Effector memory CD4-positive, alpha-beta T cell (primary cell): ENCODE measurements around the gene AMBRA1.

Experiments used
- DNase-seq, 3 donors: peaks; one replicate each; pipeline ENCODE4 v3.0.0-alpha.2; 2020
- H3K27ac ChIP-seq: 2 replicates; pipeline ENCODE4 v1.7.0; 2013; ENCODE audit warnings: mild to moderate bottlenecking, low read length, moderate library complexity; ENCODE audit not compliant: insufficient read depth, poor library complexity, severe bottlenecking
- H3K27me3 ChIP-seq: replicated peaks from 2 replicates; pipeline ENCODE4 v1.7.0; 2013; ENCODE audit warnings: mild to moderate bottlenecking, low read length; ENCODE audit not compliant: insufficient read depth, control insufficient read depth, poor library complexity, severe bottlenecking
- H3K36me3 ChIP-seq: 2 replicates; pipeline ENCODE4 v1.7.0; 2013; ENCODE audit warnings: mild to moderate bottlenecking, low read length, moderate library complexity; ENCODE audit not compliant: control insufficient read depth, insufficient read depth
- H3K4me1 ChIP-seq: 2 replicates; pipeline ENCODE4 v1.7.0; 2013; ENCODE audit warnings: low read length, mild to moderate bottlenecking; ENCODE audit not compliant: control insufficient read depth, insufficient read depth, poor library complexity, severe bottlenecking
- H3K4me3 ChIP-seq: 2 replicates; pipeline ENCODE4 v1.7.0; 2013; ENCODE audit warnings: low read length, low read depth, mild to moderate bottlenecking; ENCODE audit not compliant: insufficient read depth, poor library complexity, severe bottlenecking
- H3K9me3 ChIP-seq: 2 replicates; pipeline ENCODE4 v1.7.0; 2013; ENCODE audit warnings: mild to moderate bottlenecking, low read length, moderate library complexity; ENCODE audit not compliant: control insufficient read depth

The AMBRA1 gene

GRCh38 chr11:46414466-46414796 lies 179.4 kb downstream of the AMBRA1 start:
- Histone ChIP-seq H3K27ac (no peak overlapping the region), H3K27me3 (no peaks in the 10 kb centered on the region), H3K36me3 (peaks cover 62% of the 10 kb centered on the region), H3K9me3 (no peaks in the 10 kb centered on the region), H3K4me1 (no peaks in the 10 kb centered on the region), H3K4me3 (no peak overlapping the region)
- no peak for DNase-seq

DNA sequence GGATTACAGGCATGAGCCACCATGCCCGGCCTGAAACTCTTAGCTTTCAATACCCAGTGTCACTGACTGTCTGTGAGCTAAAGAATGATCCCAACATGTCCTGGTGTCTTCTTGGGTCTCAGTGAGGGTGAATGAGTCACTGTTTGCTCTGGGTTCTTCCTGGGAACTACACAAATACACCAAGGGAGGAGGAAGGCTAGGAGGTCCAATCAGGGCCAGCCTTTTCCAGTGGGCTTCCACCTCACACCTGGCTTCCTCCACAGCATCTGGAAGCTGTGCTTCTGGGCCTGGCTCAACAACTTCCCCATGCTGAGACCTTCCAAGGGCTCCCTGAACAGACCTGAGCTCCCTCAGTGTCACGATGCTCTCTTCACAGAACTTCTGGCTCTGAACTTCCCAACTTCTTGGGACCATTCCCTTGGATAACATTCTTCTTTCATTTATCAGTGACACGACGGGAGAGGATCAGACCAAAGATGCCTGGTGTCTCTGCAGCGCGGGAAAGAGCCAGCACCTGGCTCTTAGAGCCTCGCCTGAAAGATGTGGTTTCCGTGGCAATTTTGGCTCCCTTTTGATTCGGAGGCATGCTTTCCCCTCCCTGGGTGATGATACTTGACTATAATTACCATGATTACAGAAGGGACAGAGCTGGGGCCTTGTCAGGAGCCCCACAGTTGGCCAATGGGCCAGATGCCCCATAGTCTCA lies 179.9 kb downstream of the AMBRA1 start:
- H3K36me3 ChIP-seq = peaks cover 61% of the 10 kb centered on the region
- no peaks in the 10 kb centered on the region for H3K4me1 ChIP-seq
- H3K4me3 ChIP-seq = no peak overlapping the region
- DNase-seq = no peak
- H3K27ac ChIP-seq = no peak overlapping the region
- H3K27me3 ChIP-seq = no peaks in the 10 kb centered on the region
- H3K9me3 ChIP-seq = no peaks in the 10 kb centered on the region

DNA sequence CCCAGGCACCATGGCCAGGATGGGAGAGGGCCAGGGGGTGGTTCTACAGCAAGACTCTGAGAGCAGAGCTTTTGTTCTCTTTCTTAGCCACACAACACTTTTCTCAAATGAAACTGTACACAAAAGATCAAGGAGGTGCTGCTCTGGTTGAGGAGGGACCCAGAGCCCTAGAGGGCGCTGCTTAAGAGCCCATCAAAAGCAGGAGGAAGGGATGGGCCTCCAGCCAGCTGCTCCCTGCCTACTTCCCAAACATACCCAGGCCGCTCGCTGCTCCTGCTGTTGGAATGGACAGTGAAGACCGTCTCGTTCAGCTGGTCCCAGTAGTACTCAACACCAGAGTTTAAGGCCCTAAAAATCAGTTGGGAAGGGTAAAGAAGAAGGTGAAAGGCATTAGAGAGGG lies 183.8 kb downstream of the AMBRA1 start:
- DNase-seq = no peak
- H3K4me3 ChIP-seq = no peak overlapping the region
- H3K27me3 ChIP-seq = no peaks in the 10 kb centered on the region
- H3K27ac ChIP-seq = no peak overlapping the region
- H3K9me3 ChIP-seq = no peaks in the 10 kb centered on the region
- H3K36me3 ChIP-seq = peaks cover 53% of the 10 kb centered on the region
- no peaks in the 10 kb centered on the region for H3K4me1 ChIP-seq

DNA sequence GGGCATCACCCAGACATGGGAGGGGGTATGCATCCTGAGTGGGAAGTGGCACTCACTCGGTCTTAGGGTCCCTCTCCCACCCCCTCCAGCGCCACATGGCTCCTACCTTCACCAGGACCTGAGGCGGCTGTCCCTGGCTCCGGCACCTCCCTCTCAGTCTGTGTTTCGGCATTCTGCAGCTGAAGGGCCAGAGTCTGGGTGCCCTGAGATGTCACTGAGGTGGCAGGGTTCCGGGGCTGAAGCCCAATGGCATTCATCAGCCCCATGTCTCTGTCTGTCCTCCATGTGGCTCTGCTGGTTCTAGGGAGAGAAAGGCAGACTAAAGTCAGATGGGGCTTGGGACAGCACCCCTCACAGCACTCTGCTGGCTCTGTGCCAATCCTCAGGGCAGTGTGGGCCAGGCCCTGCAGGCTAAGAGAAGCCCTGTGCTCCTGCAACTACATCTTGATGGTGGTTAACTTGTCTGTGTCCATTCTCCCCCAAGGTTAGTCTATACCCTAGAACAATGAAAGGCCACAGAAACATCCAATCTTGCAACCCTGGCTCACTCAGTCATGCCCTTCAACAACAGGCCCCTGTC lies 185.3 kb downstream of the AMBRA1 start:
- Histone ChIP-seq H3K4me1 (no peaks in the 10 kb centered on the region), H3K27me3 (no peaks in the 10 kb centered on the region), H3K4me3 (no peak overlapping the region), H3K27ac (no peak overlapping the region), H3K9me3 (no peaks in the 10 kb centered on the region), H3K36me3 (peaks cover 50% of the 10 kb centered on the region)
- no peak for DNase-seq

DNA sequence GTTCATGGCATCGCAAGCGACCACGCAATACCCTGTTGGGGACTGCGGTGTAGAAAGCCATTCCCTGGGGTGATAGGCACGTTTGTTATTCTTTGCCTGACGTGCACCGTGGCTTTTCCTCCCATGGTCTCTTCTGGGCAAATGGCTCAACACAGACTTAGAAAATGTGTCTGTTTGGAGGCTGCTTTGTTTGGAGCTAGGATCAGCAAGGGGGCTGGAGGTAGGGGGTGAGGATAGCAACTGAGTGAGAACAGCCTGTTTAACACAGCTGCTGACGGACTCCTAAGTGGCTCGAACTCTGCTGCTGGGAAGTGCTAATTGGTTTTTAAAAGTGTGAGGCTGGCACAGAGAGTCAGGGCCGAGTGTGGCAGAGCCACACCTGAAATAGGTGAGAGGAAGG lies 186.2 kb downstream of the AMBRA1 start:
- H3K36me3 ChIP-seq = peaks cover 48% of the 10 kb centered on the region
- no peaks in the 10 kb centered on the region for H3K9me3 ChIP-seq
- no peaks in the 10 kb centered on the region for H3K27me3 ChIP-seq
- no peaks in the 10 kb centered on the region for H3K4me1 ChIP-seq
- H3K4me3 ChIP-seq = no peak overlapping the region
- H3K27ac ChIP-seq = no peak overlapping the region
- no peak for DNase-seq

DNA sequence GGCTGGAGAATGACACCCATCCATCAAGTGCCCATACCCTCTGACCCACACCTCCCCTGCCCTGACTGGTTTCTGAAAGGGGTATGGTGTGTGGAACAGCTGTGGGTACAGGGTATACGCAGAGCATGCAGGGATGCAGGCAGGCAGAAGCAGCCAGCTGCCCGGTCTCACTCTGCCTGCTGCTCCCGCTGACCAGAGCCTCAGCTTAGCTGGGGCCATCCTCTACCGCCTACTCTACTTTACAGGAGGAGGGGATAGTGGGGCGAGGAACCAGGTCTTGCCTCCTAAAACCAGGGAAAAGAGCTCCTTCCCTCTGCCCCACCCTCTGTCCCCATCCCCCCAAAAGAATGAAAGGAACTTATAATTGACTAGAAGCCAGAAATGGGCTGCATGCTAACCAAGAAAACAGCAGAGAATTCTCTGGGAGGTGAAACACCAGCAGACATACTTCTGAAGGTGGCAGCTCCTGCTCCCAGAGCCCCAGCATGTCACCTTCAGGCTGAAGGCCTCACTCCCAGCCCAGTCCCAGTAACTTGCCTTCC lies 189.3 kb downstream of the AMBRA1 start:
- no peak for DNase-seq
- Histone ChIP-seq H3K4me1 (no peaks in the 10 kb centered on the region), H3K36me3 (peaks cover 39% of the 10 kb centered on the region), H3K9me3 (no peaks in the 10 kb centered on the region), H3K4me3 (no peak overlapping the region), H3K27me3 (no peaks in the 10 kb centered on the region), H3K27ac (no peak overlapping the region)

DNA sequence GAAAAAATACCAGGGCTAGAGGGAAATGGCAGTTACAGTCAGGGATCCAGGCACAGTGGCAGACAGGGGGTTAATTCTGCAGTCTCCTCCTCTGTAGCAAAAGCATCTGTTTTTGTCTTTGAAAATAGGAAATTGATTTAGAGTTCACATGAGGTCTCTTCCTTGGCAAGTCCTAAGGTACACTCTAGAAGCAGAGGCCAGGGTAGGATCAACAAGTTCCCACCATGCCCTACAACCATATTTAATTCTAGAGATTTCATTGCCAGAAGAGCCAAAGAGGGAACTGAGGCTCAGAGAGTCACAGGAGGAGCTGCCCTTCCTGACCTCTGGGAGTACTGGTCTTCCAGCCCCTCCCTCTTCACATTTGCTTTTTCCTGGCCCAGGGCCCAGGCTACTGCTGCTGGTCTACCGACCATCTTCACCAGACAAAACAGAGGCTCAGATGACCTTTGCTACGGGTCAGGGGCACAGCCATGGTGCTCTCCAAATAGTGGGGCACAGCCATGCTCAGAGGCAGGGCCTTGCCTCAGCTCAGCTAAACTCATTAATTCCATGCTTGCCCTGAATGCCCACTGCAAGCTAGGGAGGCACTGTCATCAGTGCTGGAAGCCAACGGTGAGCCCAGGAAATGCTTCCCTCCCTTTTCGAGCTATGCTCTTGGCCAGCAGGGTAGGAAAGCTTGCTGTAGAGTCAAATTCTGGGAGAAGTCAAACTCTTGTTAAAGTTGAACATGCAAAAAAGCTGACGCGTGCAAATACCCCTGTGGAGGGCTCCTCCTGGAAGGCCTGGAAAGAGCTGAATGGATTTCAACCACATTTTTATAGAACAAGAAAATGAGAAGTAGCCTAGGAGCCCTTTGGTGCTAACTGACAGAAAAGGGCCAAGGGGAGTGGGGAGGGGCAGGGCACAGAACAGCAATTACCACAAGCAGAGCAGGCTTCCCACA lies 190.6 kb downstream of the AMBRA1 start:
- Histone ChIP-seq H3K4me3 (no peak overlapping the region), H3K4me1 (no peaks in the 10 kb centered on the region), H3K27ac (no peak overlapping the region), H3K27me3 (no peaks in the 10 kb centered on the region), H3K36me3 (peaks cover 28% of the 10 kb centered on the region), H3K9me3 (no peaks in the 10 kb centered on the region)
- no peak for DNase-seq

- DNase-seq = no peak
- no peak overlapping the region for H3K4me3 ChIP-seq
- no peak overlapping the region for H3K27ac ChIP-seq
- H3K9me3 ChIP-seq = no peaks in the 10 kb centered on the region
- H3K36me3 ChIP-seq = peaks cover 15% of the 10 kb centered on the region
- peaks cover 6% of the 10 kb centered on the region for H3K4me1 ChIP-seq
- no peaks in the 10 kb centered on the region for H3K27me3 ChIP-seq
Measured at GRCh38 chr11:46397526-46397925, 196.3 kb downstream of the AMBRA1 start.

DNA sequence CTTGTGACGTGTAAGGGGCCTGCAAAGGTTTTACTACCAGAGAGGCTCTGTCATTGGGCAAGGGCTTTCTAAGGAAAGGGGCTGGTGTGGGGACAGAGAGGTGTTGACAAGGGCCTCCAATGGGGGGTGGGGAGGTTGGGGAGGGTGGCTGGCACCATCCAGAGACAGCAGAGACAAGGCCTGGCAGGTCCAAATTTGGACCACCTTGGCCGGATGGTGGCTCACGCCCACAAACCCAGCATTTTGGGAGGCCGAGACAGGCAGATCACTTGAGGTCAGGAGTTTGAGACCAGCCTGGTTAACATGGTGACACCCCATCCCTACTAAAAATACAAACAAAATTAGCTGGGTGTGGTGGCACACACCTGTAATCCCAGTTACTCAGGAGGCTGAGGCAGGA lies 200.1 kb downstream of the AMBRA1 start:
- Histone ChIP-seq H3K4me3 (no peak overlapping the region), H3K36me3 (peaks cover 11% of the 10 kb centered on the region), H3K27me3 (peaks cover 28% of the 10 kb centered on the region), H3K4me1 (peaks cover 32% of the 10 kb centered on the region), H3K9me3 (no peaks in the 10 kb centered on the region), H3K27ac (no peak overlapping the region)
- DNase-seq = no peak

DNA sequence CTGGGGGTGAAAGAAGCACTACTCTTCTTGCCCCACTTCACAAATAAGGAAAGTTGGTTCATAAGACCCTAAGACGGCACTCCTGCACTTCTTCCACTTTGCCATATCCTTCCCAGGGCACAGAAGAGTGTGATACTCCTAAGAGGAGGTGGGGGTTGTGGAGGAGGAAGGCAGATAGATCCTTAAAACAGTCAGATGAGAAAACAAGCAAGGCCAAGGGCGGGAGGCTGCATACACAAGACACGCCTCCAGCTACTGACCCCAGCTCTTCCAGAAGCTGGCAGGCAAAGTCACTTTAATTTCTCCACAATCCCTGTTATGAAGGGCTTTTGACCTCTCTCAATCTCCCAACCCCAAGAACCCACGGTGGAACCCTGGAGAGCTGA lies 200.6 kb downstream of the AMBRA1 start:
- Histone ChIP-seq H3K4me3 (no peak overlapping the region), H3K27me3 (peaks cover 34% of the 10 kb centered on the region)

More for the DNA sequence above, 200.6 kb downstream of the AMBRA1 start:
- H3K4me1 ChIP-seq = peaks cover 32% of the 10 kb centered on the region
- DNase-seq = no peak
- H3K27ac ChIP-seq = no peak overlapping the region
- H3K9me3 ChIP-seq = no peaks in the 10 kb centered on the region
- H3K36me3 ChIP-seq = peaks cover 11% of the 10 kb centered on the region
